Measurements from ENCODE around the gene PRR5. TPM values are rescaled to one million over a fixed set of nuclear protein-coding genes. Genes with fewer than 3 reads are reported as not detected.
A peak's percentile ranks its signal among the peaks of the same experiment; 100 is the strongest.

Gene PRR5
- total and polyA plus RNA-seq, 2 donors (not counting 1 experiment from before 2014, with no cell fraction given), result 18.4 to 36.1 TPM

GRCh38 chr22:44705022-44705297 lies 3.0 kb downstream of the PRR5 start:
- CTCF ChIA-PET, result interaction anchor here (0.9 to 1.2 kb wide), 2 partner anchors 29 to 32 kb away, joined by 4 read pairs; no protein-coding TSS in a partner anchor
- POLR2A ChIA-PET, result no interaction called here

GRCh38 chr22:44706488-44706887 lies 4.5 kb downstream of the PRR5 start:
- Mint-ChIP-seq H3K4me3 (no peak overlapping the region), H3K27me3 (no peaks in the 10 kb centered on the region), H3K4me1 (peaks cover 37% of the 10 kb centered on the region), H3K9me3 (ENCODE audit: insufficient read depth) (no peaks in the 10 kb centered on the region), H3K27ac (no peak overlapping the region)
- H3K79me2 ChIP-seq (ENCODE audit: control insufficient read depth, insufficient read depth, low read length), result peaks cover 48% of the 10 kb centered on the region
- H3K4me1 ChIP-seq (ENCODE audit: control insufficient read depth in 2 of 2, insufficient read depth in 2 of 2, low read length in 2 of 2), result peaks cover 31 to 39% of the 10 kb centered on the region in 2 donors
- WGBS (ENCODE audit: insufficient coverage), result 100% methylated on average over 3 of the region's 8 CpGs
- H3K27ac ChIP-seq (ENCODE audit: low read length in 2 of 2), result no peak overlapping the region
- ChIA-PET CTCF (interaction anchor here (1.9 kb wide), 1 partner anchor 28 kb away, joined by 7 read pairs; no protein-coding TSS in a partner anchor), POLR2A (no interaction called here)
- TF ChIP-seq CTCF (IDR thresholded peaks at IDR 0.05) (no peak), EZH2 (IDR thresholded peaks at IDR 0.05; ENCODE audit: borderline replicate concordance, insufficient read depth, low read depth, low read length, poor library complexity, severe bottlenecking) (no peak)
- intact Hi-C loops (cut with micrococcal nuclease), result no loop called here
- peaks cover 0 to 4% (median 0%) of the 10 kb centered on the region in 4 experiments for H3K27me3 ChIP-seq (replicated peaks in 1 of 4; ENCODE audit: control extremely low read depth in 1 of 4, control insufficient read depth in 3 of 4, insufficient read depth in 4 of 4, low read length in 3 of 4)
- no peaks in the 10 kb centered on the region for H3K36me3 ChIP-seq (replicated peaks in 1 of 2; ENCODE audit: control extremely low read depth in 1 of 2, control insufficient read depth in 1 of 2, extremely low read depth in 1 of 2, insufficient read depth in 2 of 2, low read length in 1 of 2)
- H2AFZ ChIP-seq (ENCODE audit: insufficient read depth, low read depth, low read length, poor library complexity, severe bottlenecking), result no peak overlapping the region
- peaks cover 0 to 5% (median 0%) of the 10 kb centered on the region in 3 donors for H3K9me3 ChIP-seq (ENCODE audit: control extremely low read depth in 1 of 3, control insufficient read depth in 2 of 3, insufficient read depth in 1 of 3, low read length in 2 of 3)
- no peak for ATAC-seq (ENCODE audit: low read depth)
- H3K4me2 ChIP-seq (replicated peaks; ENCODE audit: low read depth, low read length, poor library complexity, severe bottlenecking), result no peak overlapping the region
- DNase-seq, result no peak
- no peak overlapping the region for H3K9ac ChIP-seq (ENCODE audit: low read length)
- H3K4me3 ChIP-seq (ENCODE audit: control extremely low read depth in 1 of 5, extremely low read depth in 1 of 5, insufficient read depth in 1 of 5, low read depth in 2 of 5, low read length in 4 of 5), result no peak overlapping the region
- H4K20me1 ChIP-seq (ENCODE audit: control insufficient read depth, insufficient read depth, low read length, poor library complexity, severe bottlenecking), result peaks cover 13% of the 10 kb centered on the region

More at GRCh38 chr22:44705022-44705297, 3.0 kb downstream of the PRR5 start:
- H3K27ac ChIP-seq (ENCODE audit: low read length in 2 of 2), result no peak overlapping the region
- no peak overlapping the region for H3K9ac ChIP-seq (ENCODE audit: low read length)
- Mint-ChIP-seq H3K9me3 (ENCODE audit: insufficient read depth) (no peaks in the 10 kb centered on the region), H3K4me3 (peak overlapping the region; percentile 26), H3K4me1 (peaks cover 22% of the 10 kb centered on the region), H3K27me3 (no peaks in the 10 kb centered on the region), H3K27ac (no peak overlapping the region)
- DNase-seq (no peak), ATAC-seq (ENCODE audit: low read depth) (no peak)
- peaks cover 0 to 5% (median 0%) of the 10 kb centered on the region in 3 donors for H3K9me3 ChIP-seq (ENCODE audit: control extremely low read depth in 1 of 3, control insufficient read depth in 2 of 3, insufficient read depth in 1 of 3, low read length in 2 of 3)
- H3K4me1 ChIP-seq (ENCODE audit: control insufficient read depth in 2 of 2, insufficient read depth in 2 of 2, low read length in 2 of 2), result peaks cover 19 to 29% of the 10 kb centered on the region in 2 donors
- peaks cover 46% of the 10 kb centered on the region for H3K79me2 ChIP-seq (ENCODE audit: control insufficient read depth, insufficient read depth, low read length)
- no peaks in the 10 kb centered on the region for H3K36me3 ChIP-seq (replicated peaks in 1 of 2; ENCODE audit: control extremely low read depth in 1 of 2, control insufficient read depth in 1 of 2, extremely low read depth in 1 of 2, insufficient read depth in 2 of 2, low read length in 1 of 2)
- H3K4me2 ChIP-seq (replicated peaks; ENCODE audit: low read depth, low read length, poor library complexity, severe bottlenecking), result no peak overlapping the region
- TF ChIP-seq EZH2 (IDR thresholded peaks at IDR 0.05; ENCODE audit: borderline replicate concordance, insufficient read depth, low read depth, low read length, poor library complexity, severe bottlenecking) (no peak), CTCF (IDR thresholded peaks at IDR 0.05) (no peak)
- 89% methylated on average over 4 of the region's 4 CpGs for WGBS (ENCODE audit: insufficient coverage)
- H3K27me3 ChIP-seq (replicated peaks in 1 of 4; ENCODE audit: control extremely low read depth in 1 of 4, control insufficient read depth in 3 of 4, insufficient read depth in 4 of 4, low read length in 3 of 4), result peaks cover 0 to 4% (median 0%) of the 10 kb centered on the region in 4 experiments
- peaks cover 13% of the 10 kb centered on the region for H4K20me1 ChIP-seq (ENCODE audit: control insufficient read depth, insufficient read depth, low read length, poor library complexity, severe bottlenecking)
- no peak overlapping the region for H2AFZ ChIP-seq (ENCODE audit: insufficient read depth, low read depth, low read length, poor library complexity, severe bottlenecking)
- intact Hi-C loops (cut with micrococcal nuclease), result no loop called here
- no peak overlapping the region for H3K4me3 ChIP-seq (ENCODE audit: control extremely low read depth in 1 of 5, extremely low read depth in 1 of 5, insufficient read depth in 1 of 5, low read depth in 2 of 5, low read length in 4 of 5)

Data from B cell (primary cell).